ENCODE results near the gene ZC3H14.

DNA sequence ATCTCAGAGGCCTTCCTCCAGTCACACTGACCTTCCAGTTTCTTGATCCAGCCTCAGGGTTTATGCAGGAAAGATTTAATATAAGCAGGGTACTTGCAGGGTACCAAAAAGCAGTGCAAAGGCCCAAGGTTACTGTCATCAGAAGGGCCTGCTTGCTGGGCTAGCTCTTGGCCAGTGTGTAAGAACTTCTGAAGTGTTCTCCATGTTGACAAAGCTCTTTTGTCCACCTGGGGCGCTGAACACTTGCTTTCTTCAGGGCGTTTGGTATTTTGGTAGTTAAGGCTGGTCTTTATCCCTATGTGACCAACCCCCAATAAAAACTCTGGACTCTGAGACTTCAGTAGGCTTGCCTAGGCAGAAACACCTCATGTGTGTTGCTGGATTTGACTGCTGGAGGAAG lies 69.7 kb downstream of the ZC3H14 start:
- TF ChIP-seq, protein P1, sequence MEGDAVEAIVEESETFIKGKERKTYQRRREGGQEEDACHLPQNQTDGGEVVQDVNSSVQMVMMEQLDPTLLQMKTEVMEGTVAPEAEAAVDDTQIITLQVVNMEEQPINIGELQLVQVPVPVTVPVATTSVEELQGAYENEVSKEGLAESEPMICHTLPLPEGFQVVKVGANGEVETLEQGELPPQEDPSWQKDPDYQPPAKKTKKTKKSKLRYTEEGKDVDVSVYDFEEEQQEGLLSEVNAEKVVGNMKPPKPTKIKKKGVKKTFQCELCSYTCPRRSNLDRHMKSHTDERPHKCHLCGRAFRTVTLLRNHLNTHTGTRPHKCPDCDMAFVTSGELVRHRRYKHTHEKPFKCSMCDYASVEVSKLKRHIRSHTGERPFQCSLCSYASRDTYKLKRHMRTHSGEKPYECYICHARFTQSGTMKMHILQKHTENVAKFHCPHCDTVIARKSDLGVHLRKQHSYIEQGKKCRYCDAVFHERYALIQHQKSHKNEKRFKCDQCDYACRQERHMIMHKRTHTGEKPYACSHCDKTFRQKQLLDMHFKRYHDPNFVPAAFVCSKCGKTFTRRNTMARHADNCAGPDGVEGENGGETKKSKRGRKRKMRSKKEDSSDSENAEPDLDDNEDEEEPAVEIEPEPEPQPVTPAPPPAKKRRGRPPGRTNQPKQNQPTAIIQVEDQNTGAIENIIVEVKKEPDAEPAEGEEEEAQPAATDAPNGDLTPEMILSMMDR (IDR thresholded peaks at IDR 0.05), result no peak
- TF ChIP-seq EZH2 (IDR thresholded peaks at IDR 0.05), result no peak

Data from neural progenitor cell (in vitro differentiated cells).